ENCODE data around the gene C10orf71. TPM values are rescaled to one million over a fixed set of nuclear protein-coding genes. Genes with fewer than 3 reads are reported as not detected.
A peak's percentile ranks its signal among the peaks of the same experiment; 100 is the strongest.

Gene C10orf71
- total and polyA plus RNA-seq, 9 donors: 0.01 to 0.03 (median 0.03) TPM; not detected in 6

DNA sequence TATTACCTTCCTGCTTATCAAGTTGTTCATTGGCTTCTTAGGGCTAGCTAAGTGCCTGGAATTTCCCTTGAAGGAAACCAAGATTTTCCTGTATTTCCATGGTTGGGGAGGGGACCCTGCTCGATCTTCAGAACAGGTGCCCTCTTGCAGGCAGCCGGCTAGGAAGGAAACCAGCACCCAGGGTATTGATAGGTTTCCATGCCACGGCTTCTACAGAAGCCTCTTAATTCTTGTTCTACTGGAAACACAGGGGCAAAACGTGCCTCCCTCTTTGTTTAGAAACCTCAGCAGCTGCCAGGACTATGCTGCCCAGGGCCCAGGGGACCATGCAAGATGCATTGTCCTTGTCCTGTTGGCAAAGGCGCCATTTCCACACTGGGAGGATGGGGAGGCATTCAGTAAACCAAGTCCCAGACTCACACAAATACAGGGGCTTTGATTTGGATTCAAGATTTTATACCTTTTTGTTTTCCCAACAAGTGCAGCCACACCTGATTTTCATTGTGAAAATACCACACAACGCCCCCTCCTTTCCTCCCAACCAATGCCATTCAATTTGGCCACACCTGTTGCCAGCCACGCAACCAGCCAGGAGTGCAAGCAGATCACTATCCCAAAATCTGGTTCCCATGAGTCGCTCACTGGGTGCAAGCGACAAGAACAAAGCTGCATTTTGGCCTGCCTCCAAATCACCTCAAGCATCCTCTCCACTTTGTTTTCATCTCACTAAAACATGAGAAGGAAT, 29.6 kb downstream of the C10orf71 start:
- intact Hi-C loops (cut with DNase I): no loop called here
- H3K4me1 ChIP-seq (ENCODE audit: insufficient read depth): no peaks in the 10 kb centered on the region
- no peaks in the 10 kb centered on the region for H3K9me3 ChIP-seq
- no peak overlapping the region for H3K27ac ChIP-seq
- no peak for TF ChIP-seq POLR2A (IDR thresholded peaks at IDR 0.05)
- TF ChIP-seq, protein P1, sequence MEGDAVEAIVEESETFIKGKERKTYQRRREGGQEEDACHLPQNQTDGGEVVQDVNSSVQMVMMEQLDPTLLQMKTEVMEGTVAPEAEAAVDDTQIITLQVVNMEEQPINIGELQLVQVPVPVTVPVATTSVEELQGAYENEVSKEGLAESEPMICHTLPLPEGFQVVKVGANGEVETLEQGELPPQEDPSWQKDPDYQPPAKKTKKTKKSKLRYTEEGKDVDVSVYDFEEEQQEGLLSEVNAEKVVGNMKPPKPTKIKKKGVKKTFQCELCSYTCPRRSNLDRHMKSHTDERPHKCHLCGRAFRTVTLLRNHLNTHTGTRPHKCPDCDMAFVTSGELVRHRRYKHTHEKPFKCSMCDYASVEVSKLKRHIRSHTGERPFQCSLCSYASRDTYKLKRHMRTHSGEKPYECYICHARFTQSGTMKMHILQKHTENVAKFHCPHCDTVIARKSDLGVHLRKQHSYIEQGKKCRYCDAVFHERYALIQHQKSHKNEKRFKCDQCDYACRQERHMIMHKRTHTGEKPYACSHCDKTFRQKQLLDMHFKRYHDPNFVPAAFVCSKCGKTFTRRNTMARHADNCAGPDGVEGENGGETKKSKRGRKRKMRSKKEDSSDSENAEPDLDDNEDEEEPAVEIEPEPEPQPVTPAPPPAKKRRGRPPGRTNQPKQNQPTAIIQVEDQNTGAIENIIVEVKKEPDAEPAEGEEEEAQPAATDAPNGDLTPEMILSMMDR (IDR thresholded peaks at IDR 0.05): no peak
- TF ChIP-seq EP300 (IDR thresholded peaks at IDR 0.05): no peak
- H3K36me3 ChIP-seq: no peaks in the 10 kb centered on the region
- H3K4me3 ChIP-seq: no peak overlapping the region
- H3K27me3 ChIP-seq: no peaks in the 10 kb centered on the region
- peak in 1 of 5 donors; percentile 2 for DNase-seq
- 80 to 83% (median 80%) methylated on average over 9 of the region's 9 CpGs for WGBS, 3 donors

DNA sequence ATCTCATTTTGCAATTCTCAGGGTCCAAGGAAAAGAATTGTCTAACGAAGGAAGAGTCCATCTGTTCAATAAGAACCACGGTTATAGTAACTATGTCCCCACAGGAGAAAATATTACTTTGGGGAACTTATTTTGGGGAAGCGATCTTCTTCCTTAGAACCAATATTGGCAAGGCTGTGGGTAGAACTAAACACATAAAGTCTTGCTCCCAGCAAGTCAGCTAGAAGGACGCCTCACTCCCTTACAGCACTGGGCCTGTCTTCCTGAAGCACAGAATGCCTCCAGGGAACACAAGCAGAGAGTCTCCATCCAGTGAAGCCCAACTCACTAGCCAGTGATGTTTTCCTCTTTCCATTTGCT, 30.2 kb downstream of the C10orf71 start:
- Histone ChIP-seq H3K27ac (no peak overlapping the region), H3K36me3 (no peaks in the 10 kb centered on the region), H3K4me3 (no peak overlapping the region), H3K4me1 (ENCODE audit: insufficient read depth) (no peaks in the 10 kb centered on the region), H3K9me3 (no peaks in the 10 kb centered on the region), H3K27me3 (no peaks in the 10 kb centered on the region)
- no peak for TF ChIP-seq EP300 (IDR thresholded peaks at IDR 0.05)
- TF ChIP-seq, protein P1 (IDR thresholded peaks at IDR 0.05): no peak
- no peak for TF ChIP-seq POLR2A (IDR thresholded peaks at IDR 0.05)
- intact Hi-C loops (cut with DNase I): no loop called here
- DNase-seq: no peak
- WGBS, 3 donors: 83% methylated on average over 4 of the region's 4 CpGs

DNA sequence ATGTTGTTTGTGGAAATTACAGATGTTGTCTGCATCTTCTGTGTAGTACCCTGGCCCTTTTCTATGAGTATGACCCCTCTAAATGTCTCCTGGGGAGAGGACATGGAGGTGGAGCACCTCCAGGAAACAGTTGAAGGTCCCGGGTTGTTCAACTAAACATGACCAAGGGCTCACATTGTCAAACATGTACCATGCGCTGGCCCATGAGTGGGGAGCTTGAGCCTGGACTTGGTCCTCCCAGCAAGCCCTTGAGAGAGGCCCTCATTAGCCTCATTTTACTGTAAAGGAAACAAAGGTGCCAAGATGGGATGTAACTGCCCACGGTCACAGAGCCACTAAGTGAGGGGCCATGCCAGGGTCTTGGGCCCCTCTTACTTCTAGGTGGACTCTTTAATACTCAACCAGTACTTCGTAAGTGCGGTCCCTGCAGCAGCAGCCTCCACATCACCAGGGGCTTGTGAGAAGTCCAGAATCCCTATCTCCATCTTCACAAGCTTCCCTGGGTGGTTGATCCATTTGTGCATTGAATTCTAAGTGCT, 31.2 kb downstream of the C10orf71 start:
- Histone ChIP-seq H3K9me3 (no peaks in the 10 kb centered on the region), H3K36me3 (no peaks in the 10 kb centered on the region), H3K27me3 (no peaks in the 10 kb centered on the region), H3K4me3 (no peak overlapping the region), H3K27ac (no peak overlapping the region), H3K4me1 (ENCODE audit: insufficient read depth) (no peaks in the 10 kb centered on the region)
- 91 to 95% (median 93%) methylated on average over 5 of the region's 5 CpGs for WGBS, 3 donors
- DNase-seq: peak in 1 of 5 donors; percentile 1
- intact Hi-C loops (cut with DNase I): no loop called here
- TF ChIP-seq EP300 (IDR thresholded peaks at IDR 0.05): no peak
- TF ChIP-seq, protein P1 (IDR thresholded peaks at IDR 0.05): no peak
- no peak for TF ChIP-seq POLR2A (IDR thresholded peaks at IDR 0.05)

DNA sequence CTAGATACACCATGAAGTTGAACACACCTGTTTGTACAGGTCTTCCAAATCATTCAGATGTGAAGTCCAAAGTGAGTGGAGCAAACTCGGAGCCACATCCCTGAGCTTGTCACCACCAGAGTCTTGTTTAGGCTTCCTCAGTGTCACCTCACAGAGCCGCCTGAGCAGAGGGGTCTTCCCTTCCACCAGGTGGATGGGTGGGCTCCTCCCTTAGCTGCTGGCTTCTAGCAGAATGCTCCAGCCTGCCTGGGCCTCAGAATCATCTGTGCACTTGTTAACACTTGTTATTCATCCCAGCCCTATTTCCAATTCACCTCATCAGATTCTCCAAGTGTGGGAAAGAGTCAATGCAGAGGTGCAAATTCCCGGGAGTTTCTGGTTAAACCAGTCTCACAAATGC, 32.5 kb downstream of the C10orf71 start:
- TF ChIP-seq, protein P1 (IDR thresholded peaks at IDR 0.05): no peak
- TF ChIP-seq POLR2A (IDR thresholded peaks at IDR 0.05) (no peak), EP300 (IDR thresholded peaks at IDR 0.05) (no peak)
- H3K4me1 ChIP-seq (ENCODE audit: insufficient read depth): no peaks in the 10 kb centered on the region
- no peak overlapping the region for H3K27ac ChIP-seq
- H3K9me3 ChIP-seq: no peaks in the 10 kb centered on the region
- H3K4me3 ChIP-seq: no peak overlapping the region
- intact Hi-C loops (cut with DNase I): no loop called here
- 81 to 87% (median 87%) methylated on average over 3 of the region's 3 CpGs for WGBS, 3 donors
- no peaks in the 10 kb centered on the region for H3K36me3 ChIP-seq
- no peaks in the 10 kb centered on the region for H3K27me3 ChIP-seq
- peak in 1 of 5 donors; percentile 2 for DNase-seq
